NCI-H1105 (cell line): ENCODE results near the gene MTM1.

Source experiments
- DNase-seq: peaks from one replicate; lab custom pipeline; 2025; lab: John Stamatoyannopoulos, UW

The MTM1 gene

GRCh38 chrX:150719621-150720020 is 151.2 kb downstream of the MTM1 start:
- no peak for DNase-seq
